GM21423 (cell line): ENCODE measurements around the gene SORD.
"Not testable (repeated sequence)": the region's sequence is repeated elsewhere in the genome, so short reads cannot be mapped to it uniquely, and the experiment has no call there.

Source experiments
- ATAC-seq: cut with Tn5 transposase; IDR thresholded peaks from one replicate; pipeline ENCODE4 v1.9.1; 2021; ENCODE audit warnings: mild to moderate bottlenecking, moderate library complexity; ENCODE audit not compliant: unreplicated experiment

Gene SORD

GRCh38 chr15:45022871-45023658 lies at the start of gene SORD:
Gene SORD, plus strand, starts transcription at chr15:45023195. Its CDS starts 89 bp downstream, at chr15:45023284.
- peak; percentile 93 for ATAC-seq

- not testable (repeated sequence) for ATAC-seq
Observed at GRCh38 chr15:44976183-44976582, 46.8 kb upstream of the SORD start.

- not testable (repeated sequence) for ATAC-seq
Observed at GRCh38 chr15:44977781-44978180, 45.2 kb upstream of the SORD start.

GRCh38 chr15:44979617-44980339 lies 43.2 kb upstream of the SORD start:
- ATAC-seq, result not testable (repeated sequence)

- not testable (repeated sequence) for ATAC-seq
Observed at GRCh38 chr15:44984144-44984543, 38.9 kb upstream of the SORD start.

GRCh38 chr15:44986346-44987055 lies 36.5 kb upstream of the SORD start:
- not testable (repeated sequence) for ATAC-seq

GRCh38 chr15:44987711-44988110 lies 35.3 kb upstream of the SORD start:
- ATAC-seq, result not testable (repeated sequence)

GRCh38 chr15:44988184-44988869 lies 34.7 kb upstream of the SORD start:
- ATAC-seq, result not testable (repeated sequence)

GRCh38 chr15:44988870-44989219 lies 34.1 kb upstream of the SORD start:
- ATAC-seq, result not testable (repeated sequence)

- ATAC-seq, result not testable (repeated sequence)
Observed at GRCh38 chr15:44997632-44998031, 25.4 kb upstream of the SORD start.

GRCh38 chr15:44999105-44999504 lies 23.9 kb upstream of the SORD start:
- no peak for ATAC-seq

- ATAC-seq, result not testable (repeated sequence)
Observed at GRCh38 chr15:45001180-45001579, 21.8 kb upstream of the SORD start.

GRCh38 chr15:45003731-45004410 lies 19.1 kb upstream of the SORD start:
- ATAC-seq, result not testable (repeated sequence)

GRCh38 chr15:45004590-45005175 lies 18.3 kb upstream of the SORD start:
- not testable (repeated sequence) for ATAC-seq

GRCh38 chr15:45009046-45009445 lies 13.9 kb upstream of the SORD start:
- ATAC-seq, result no peak

- ATAC-seq, result not testable (repeated sequence)
Observed at GRCh38 chr15:45015114-45015513, 7.9 kb upstream of the SORD start.

- ATAC-seq, result not testable (repeated sequence)
Observed at GRCh38 chr15:45020222-45020900, 2.6 kb upstream of the SORD start.

- not testable (repeated sequence) for ATAC-seq
Observed at GRCh38 chr15:45020901-45021259, 2.1 kb upstream of the SORD start.

- no peak for ATAC-seq
Observed at GRCh38 chr15:45021348-45021747, 1.6 kb upstream of the SORD start.
